Right lobe of liver (tissue), 6 donors: ENCODE results near the gene MEF2A. TPM values are rescaled to one million over a fixed set of nuclear protein-coding genes. Genes with fewer than 3 reads are reported as not detected.
A peak's percentile ranks its signal among the peaks of the same experiment; 100 is the strongest.

Experiments
- ATAC-seq, 4 donors: fragments of 200-7000 bp; cut with Tn5 transposase; one replicate each; pipeline ENCODE4 v1.9.1; 2020; ENCODE audit warnings: mild to moderate bottlenecking in 4 of 4, moderate library complexity in 4 of 4
- DNase-seq, 3 donors: peaks; one replicate each; pipeline ENCODE4 v3.0.0-alpha.2; 2020
- H3K27ac ChIP-seq, 3 donors: fragments of 200-600 bp; one replicate each; pipeline ENCODE4 v1.8.0; 2022
- H3K27me3 ChIP-seq, 2 donors: fragments of 200-600 bp; one replicate each; pipeline ENCODE4 v1.8.0; 2022
- H3K36me3 ChIP-seq, 4 donors: fragments of 200-600 bp; sonication (generic) in 1 of 4; one replicate each; pipeline versions ENCODE4 v1.5.1 to v1.8.0; 2017 to 2022; ENCODE audit warnings: control low read depth in 1 of 4
- H3K4me1 ChIP-seq, 4 donors: fragments of 200-600 bp; sonication (generic) in 1 of 4; one replicate each; pipeline versions ENCODE4 v1.5.1 to v1.8.0; 2017 to 2022; ENCODE audit warnings: control low read depth in 1 of 4
- H3K4me3 ChIP-seq, 3 donors: fragments of 200-600 bp; one replicate each; pipeline ENCODE4 v1.8.0; 2022
- H3K9me3 ChIP-seq, 4 donors: fragments of 200-600 bp; sonication (generic) in 1 of 4; one replicate each; pipeline versions ENCODE4 v1.5.1 to v1.8.0; 2017 to 2022; ENCODE audit warnings: control low read depth in 1 of 4
- POLR2A ChIP-seq: fragments of 450-650 bp; IDR thresholded peaks from one replicate; pipeline ENCODE4 v1.6.1; 2017; ENCODE audit warnings: antibody characterized with exemption, mild to moderate bottlenecking
- WGBS: methylation state at CpG from one replicate; pipeline ENCODE4 v1.1.6; 2018; ENCODE audit warnings: low coverage, low lambda C conversion rate; ENCODE audit not compliant: insufficient coverage; ENCODE audit errors: missing lambda C conversion rate; 5-methylcytosine and 5-hydroxymethylcytosine counted together
- intact Hi-C, 2 donors: fragments of 100-400 bp; cut with DNase I; formaldehyde crosslinking; loops; one replicate each; pipeline versions ENCODE4 v1.11.2 to v1.14.1; 2022
- total RNA-seq, 6 experiments: library from RNA; depleted of rRNA in 2 of 6; stranded (reverse); fragments of >200 nt in 2 of 6; fragmentation: NEBNext Ultra II Directional in 3 of 6; extraction: Animal tissue kit (Norgen Biotek cat#: 25700) in 3 of 6; gene quantifications; one replicate each; pipeline versions ENCODE4 v1.1.0 to v1.2.4, GENCODE V29; 2016 to 2023
- TF ChIP-seq, protein P1 (sequence below), 4 donors: fragments of 200-600 bp in 3 of 4; fragments of 450-650 bp in 1 of 4; IDR thresholded peaks; one replicate each; pipeline versions ENCODE4 v1.5.1 to v1.8.0; 2016 to 2022; ENCODE audit warnings: antibody characterized with exemption in 4 of 4, mild to moderate bottlenecking in 2 of 4
- donor health status: DM: no; HTN: yes; CAD: no.
- donor health status: DM: no; HTN: no; CAD: no.
- donor health status: DM: no; HTN: no; CAD: no.
- donor health status: DM: no; HTN: yes; CAD: no.
- donor health status: DM: no; HTN: yes; CAD: no.

MEF2A gene
- total RNA-seq, 6 experiments from 2014 or later: 20.1 to 35.5 (median 25.4) TPM

- H3K27me3 ChIP-seq: no peaks in the 10 kb centered on the region
- DNase-seq (no peak), ATAC-seq (no peak)
- no peaks in the 10 kb centered on the region for H3K9me3 ChIP-seq
- no peaks in the 10 kb centered on the region for H3K4me1 ChIP-seq
- H3K4me3 ChIP-seq: no peak overlapping the region
- no peak overlapping the region for H3K27ac ChIP-seq
- TF ChIP-seq, protein P1, sequence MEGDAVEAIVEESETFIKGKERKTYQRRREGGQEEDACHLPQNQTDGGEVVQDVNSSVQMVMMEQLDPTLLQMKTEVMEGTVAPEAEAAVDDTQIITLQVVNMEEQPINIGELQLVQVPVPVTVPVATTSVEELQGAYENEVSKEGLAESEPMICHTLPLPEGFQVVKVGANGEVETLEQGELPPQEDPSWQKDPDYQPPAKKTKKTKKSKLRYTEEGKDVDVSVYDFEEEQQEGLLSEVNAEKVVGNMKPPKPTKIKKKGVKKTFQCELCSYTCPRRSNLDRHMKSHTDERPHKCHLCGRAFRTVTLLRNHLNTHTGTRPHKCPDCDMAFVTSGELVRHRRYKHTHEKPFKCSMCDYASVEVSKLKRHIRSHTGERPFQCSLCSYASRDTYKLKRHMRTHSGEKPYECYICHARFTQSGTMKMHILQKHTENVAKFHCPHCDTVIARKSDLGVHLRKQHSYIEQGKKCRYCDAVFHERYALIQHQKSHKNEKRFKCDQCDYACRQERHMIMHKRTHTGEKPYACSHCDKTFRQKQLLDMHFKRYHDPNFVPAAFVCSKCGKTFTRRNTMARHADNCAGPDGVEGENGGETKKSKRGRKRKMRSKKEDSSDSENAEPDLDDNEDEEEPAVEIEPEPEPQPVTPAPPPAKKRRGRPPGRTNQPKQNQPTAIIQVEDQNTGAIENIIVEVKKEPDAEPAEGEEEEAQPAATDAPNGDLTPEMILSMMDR (IDR thresholded peaks at IDR 0.05): no peak
- no peak for TF ChIP-seq POLR2A
- intact Hi-C loops: no loop called here
- WGBS: 91% methylated on average over 4 of the region's 4 CpGs
- H3K36me3 ChIP-seq: peaks cover 0 to 8% (median 0%) of the 10 kb centered on the region in 4 donors
Measured at GRCh38 chr15:99718421-99718820, 152.6 kb downstream of the MEF2A start.

- DNase-seq (no peak), ATAC-seq (no peak)
- TF ChIP-seq, protein P1 (IDR thresholded peaks at IDR 0.05): no peak
- no peak for TF ChIP-seq POLR2A
- H3K27me3 ChIP-seq: no peaks in the 10 kb centered on the region
- WGBS: 76% methylated on average over 5 of the region's 5 CpGs
- H3K4me3 ChIP-seq: no peak overlapping the region
- H3K27ac ChIP-seq: no peak overlapping the region
- H3K36me3 ChIP-seq: peaks cover 0 to 4% (median 0%) of the 10 kb centered on the region in 4 donors
- no peaks in the 10 kb centered on the region for H3K4me1 ChIP-seq
- no peaks in the 10 kb centered on the region for H3K9me3 ChIP-seq
- intact Hi-C loops: no loop called here
Measured at GRCh38 chr15:99719096-99719541, 153.3 kb downstream of the MEF2A start.

GRCh38 chr15:99720533-99720932, 154.7 kb downstream of the MEF2A start:
- DNase-seq: no peak
- H3K4me1 ChIP-seq: no peaks in the 10 kb centered on the region
- ATAC-seq: no peak
- no peak overlapping the region for H3K4me3 ChIP-seq
- no peak overlapping the region for H3K27ac ChIP-seq
- intact Hi-C loops: no loop called here
- H3K9me3 ChIP-seq: no peaks in the 10 kb centered on the region
- no peaks in the 10 kb centered on the region for H3K27me3 ChIP-seq
- TF ChIP-seq, protein P1 (IDR thresholded peaks at IDR 0.05): no peak
- TF ChIP-seq POLR2A: no peak
- H3K36me3 ChIP-seq: no peaks in the 10 kb centered on the region
- WGBS: 68% methylated on average over 7 of the region's 7 CpGs

GRCh38 chr15:99721104-99721778, 155.5 kb downstream of the MEF2A start:
- TF ChIP-seq, protein P1 (IDR thresholded peaks at IDR 0.05): no peak
- no peak for TF ChIP-seq POLR2A
- intact Hi-C loops: no loop called here
- H3K27ac ChIP-seq: no peak overlapping the region
- 66% methylated on average over 3 of the region's 3 CpGs for WGBS
- no peak for DNase-seq
- H3K4me1 ChIP-seq: no peaks in the 10 kb centered on the region
- H3K36me3 ChIP-seq: no peaks in the 10 kb centered on the region
- no peaks in the 10 kb centered on the region for H3K27me3 ChIP-seq
- no peak overlapping the region for H3K4me3 ChIP-seq
- ATAC-seq: peak in 3 of 4 donors; percentile 19 to 57 (median 50)
- H3K9me3 ChIP-seq: no peaks in the 10 kb centered on the region
